Brain microvascular endothelial cell (primary cell): ENCODE results near the gene MKKS.

ENCODE experiments used
- DNase-seq: peaks from one replicate; pipeline ENCODE4 v3.0.0-alpha.2; 2020
- H3K27ac ChIP-seq: fragments of 250-450 bp; sonication (Bioruptor Pico); 2 replicates; pipeline ENCODE4 v1.5.1; 2020; ENCODE audit warnings: mild to moderate bottlenecking, moderate library complexity
- H3K27me3 ChIP-seq: fragments of 250-450 bp; sonication (Bioruptor Pico); replicated peaks from 2 replicates; pipeline ENCODE4 v1.5.1; 2020; ENCODE audit warnings: mild to moderate bottlenecking
- H3K36me3 ChIP-seq: fragments of 250-450 bp; sonication (Bioruptor Pico); replicated peaks from 2 replicates; pipeline ENCODE4 v1.5.1; 2020; ENCODE audit warnings: mild to moderate bottlenecking
- H3K4me3 ChIP-seq: 2 replicates; pipeline ENCODE4 v1.5.1; 2011; ENCODE audit warnings: low read depth, mild to moderate bottlenecking, control low read depth, low read length, moderate library complexity
- CTCF ChIP-seq: IDR thresholded peaks from 2 replicates; pipeline ENCODE4 v1.5.1; 2011; ENCODE audit warnings: low read depth, mild to moderate bottlenecking, moderate library complexity, low read length, control low read depth, inconsistent platforms; ENCODE audit errors: missing control alignments
- in situ Hi-C: cut with HindIII; loops from 2 replicates; pipeline ENCODE4 v1.10.0; 2017; ENCODE audit warnings: low sequenced_read_pairs, low pct_ligation_motif_present

The MKKS gene

GRCh38 chr20:10369723-10370090 is 64.3 kb downstream of the MKKS start:
- Histone ChIP-seq H3K27me3 (no peaks in the 10 kb centered on the region), H3K36me3 (no peaks in the 10 kb centered on the region), H3K27ac (peak overlapping the region; percentile 54), H3K4me3 (no peak overlapping the region)
- no peak for TF ChIP-seq CTCF
- peak; percentile 37 for DNase-seq
- in situ Hi-C loops = no loop called here

GRCh38 chr20:10368702-10369041 is 65.3 kb downstream of the MKKS start:
- no peak overlapping the region for H3K27ac ChIP-seq
- H3K27me3 ChIP-seq = no peaks in the 10 kb centered on the region
- H3K4me3 ChIP-seq = no peak overlapping the region
- in situ Hi-C loops = no loop called here
- no peaks in the 10 kb centered on the region for H3K36me3 ChIP-seq
- no peak for TF ChIP-seq CTCF
- no peak for DNase-seq

GRCh38 chr20:10367943-10368701 is 65.9 kb downstream of the MKKS start:
- no peak for DNase-seq
- in situ Hi-C loops = no loop called here
- Histone ChIP-seq H3K27me3 (no peaks in the 10 kb centered on the region), H3K4me3 (no peak overlapping the region), H3K36me3 (no peaks in the 10 kb centered on the region), H3K27ac (no peak overlapping the region)
- TF ChIP-seq CTCF = no peak

- Histone ChIP-seq H3K27ac (no peak overlapping the region), H3K4me3 (no peak overlapping the region), H3K27me3 (no peaks in the 10 kb centered on the region), H3K36me3 (no peaks in the 10 kb centered on the region)
- DNase-seq = no peak
- in situ Hi-C loops = no loop called here
- no peak for TF ChIP-seq CTCF
Observed at GRCh38 chr20:10367693-10367942, 66.4 kb downstream of the MKKS start.

- Histone ChIP-seq H3K27ac (no peak overlapping the region), H3K27me3 (no peaks in the 10 kb centered on the region), H3K4me3 (no peak overlapping the region), H3K36me3 (no peaks in the 10 kb centered on the region)
- in situ Hi-C loops = no loop called here
- no peak for DNase-seq
- TF ChIP-seq CTCF = no peak
Observed at GRCh38 chr20:10366898-10367692, 66.9 kb downstream of the MKKS start.
